ENCODE data around the gene EAF1. TPM values are rescaled to one million over a fixed set of nuclear protein-coding genes. Genes with fewer than 3 reads are reported as not detected.

Gene EAF1
- total RNA-seq, 2 donors from 2014 or later = 29.1 to 33.1 TPM

- H3K9me3 Mint-ChIP-seq = no peaks in the 10 kb centered on the region
- peaks cover 2% of the 10 kb centered on the region for H3K36me3 Mint-ChIP-seq (ENCODE audit: low read depth)
- no peak for TF ChIP-seq CTCF (conservative IDR thresholded peaks at IDR 0.05)
- Histone ChIP-seq H3K36me3 (ENCODE audit: control insufficient read depth, insufficient read depth, low read length) (no peaks in the 10 kb centered on the region), H3K27ac (ENCODE audit: low read depth, low read length) (no peak overlapping the region), H3K27me3 (ENCODE audit: control insufficient read depth, insufficient read depth, low read length, poor library complexity, severe bottlenecking) (no peaks in the 10 kb centered on the region), H3K9me3 (ENCODE audit: control insufficient read depth, low read length) (no peaks in the 10 kb centered on the region), H3K9ac (ENCODE audit: extremely low read depth, low read length, poor library complexity, severe bottlenecking) (no peak overlapping the region), H3K4me3 (ENCODE audit: low read length) (no peak overlapping the region), H3K4me1 (ENCODE audit: control insufficient read depth, insufficient read depth, low read length) (no peaks in the 10 kb centered on the region)
- H3K27me3 Mint-ChIP-seq (ENCODE audit: insufficient read depth) = no peaks in the 10 kb centered on the region
- peak; percentile 31 for DNase-seq
- no peak overlapping the region for H3K27ac Mint-ChIP-seq
- no peak overlapping the region for H3K4me3 Mint-ChIP-seq
- no peaks in the 10 kb centered on the region for H3K4me1 Mint-ChIP-seq
- WGBS, 2 experiments (ENCODE audit: insufficient coverage in 1 of 2, insufficient read length in 1 of 2) = 92 to 98% methylated on average over 12 to 18 of the region's 18 CpGs
These were observed 24.1 kb downstream of the EAF1 start for GRCh38 chr3:15451216-15452113.

GRCh38 chr3:15452156-15452555 lies 24.8 kb downstream of the EAF1 start:
- no peak for DNase-seq
- Mint-ChIP-seq H3K27ac (no peak overlapping the region), H3K4me1 (no peaks in the 10 kb centered on the region), H3K36me3 (ENCODE audit: low read depth) (peaks cover 2% of the 10 kb centered on the region), H3K9me3 (no peaks in the 10 kb centered on the region), H3K4me3 (no peak overlapping the region), H3K27me3 (ENCODE audit: insufficient read depth) (no peaks in the 10 kb centered on the region)
- Histone ChIP-seq H3K9me3 (ENCODE audit: control insufficient read depth, low read length) (no peaks in the 10 kb centered on the region), H3K27me3 (ENCODE audit: control insufficient read depth, insufficient read depth, low read length, poor library complexity, severe bottlenecking) (no peaks in the 10 kb centered on the region), H3K4me3 (ENCODE audit: low read length) (no peak overlapping the region), H3K27ac (ENCODE audit: low read depth, low read length) (no peak overlapping the region), H3K4me1 (ENCODE audit: control insufficient read depth, insufficient read depth, low read length) (no peaks in the 10 kb centered on the region), H3K9ac (ENCODE audit: extremely low read depth, low read length, poor library complexity, severe bottlenecking) (no peak overlapping the region), H3K36me3 (ENCODE audit: control insufficient read depth, insufficient read depth, low read length) (no peaks in the 10 kb centered on the region)
- TF ChIP-seq CTCF (conservative IDR thresholded peaks at IDR 0.05) = no peak
- 71 to 81% methylated on average over 7 to 9 of the region's 9 CpGs for WGBS, 2 experiments (ENCODE audit: insufficient coverage in 1 of 2, insufficient read length in 1 of 2)

- Histone ChIP-seq H3K9ac (ENCODE audit: extremely low read depth, low read length, poor library complexity, severe bottlenecking) (no peak overlapping the region), H3K4me3 (ENCODE audit: low read length) (no peak overlapping the region), H3K9me3 (ENCODE audit: control insufficient read depth, low read length) (no peaks in the 10 kb centered on the region), H3K27ac (ENCODE audit: low read depth, low read length) (no peak overlapping the region), H3K27me3 (ENCODE audit: control insufficient read depth, insufficient read depth, low read length, poor library complexity, severe bottlenecking) (no peaks in the 10 kb centered on the region), H3K4me1 (ENCODE audit: control insufficient read depth, insufficient read depth, low read length) (no peaks in the 10 kb centered on the region), H3K36me3 (ENCODE audit: control insufficient read depth, insufficient read depth, low read length) (no peaks in the 10 kb centered on the region)
- TF ChIP-seq CTCF (conservative IDR thresholded peaks at IDR 0.05) = no peak
- Mint-ChIP-seq H3K4me1 (no peaks in the 10 kb centered on the region), H3K9me3 (no peaks in the 10 kb centered on the region), H3K27ac (no peak overlapping the region), H3K36me3 (ENCODE audit: low read depth) (peaks cover 2% of the 10 kb centered on the region), H3K4me3 (no peak overlapping the region), H3K27me3 (ENCODE audit: insufficient read depth) (no peaks in the 10 kb centered on the region)
- DNase-seq = no peak
- 87 to 89% methylated on average over 4 to 5 of the region's 5 CpGs for WGBS, 2 experiments (ENCODE audit: insufficient coverage in 1 of 2, insufficient read length in 1 of 2)
These were observed 25.6 kb downstream of the EAF1 start for GRCh38 chr3:15452961-15453360.
